Effector memory CD8-positive, alpha-beta T cell (primary cell): ENCODE data around the gene POU2AF3.
"Not testable (repeated sequence)": the region's sequence is repeated elsewhere in the genome, so short reads cannot be mapped to it uniquely, and the experiment has no call there.

Source experiments
- ATAC-seq: fragments of 150-1000 bp; cut with Tn5 transposase; replicated peaks from 2 replicates; pipeline ENCODE4 v1.10.0; 2021; ENCODE audit warnings: mild to moderate bottlenecking, moderate library complexity
- DNase-seq, 3 experiments: peaks; one replicate each; pipeline ENCODE4 v3.0.0; 2021
- H3K27ac Mint-ChIP-seq, 2 donors: one replicate each; pipeline ENCODE4 v1.8.0; 2022; ENCODE audit warnings: mild to moderate bottlenecking in 2 of 2, mixed read lengths in 2 of 2, moderate library complexity in 2 of 2
- H3K27me3 Mint-ChIP-seq, 2 donors: one replicate each; pipeline ENCODE4 v1.8.0; 2022; ENCODE audit warnings: mixed read lengths in 2 of 2
- H3K36me3 Mint-ChIP-seq: one replicate; pipeline ENCODE4 v1.8.0; 2022; ENCODE audit warnings: mild to moderate bottlenecking, moderate library complexity, mixed read lengths; ENCODE audit not compliant: insufficient read depth
- H3K4me1 Mint-ChIP-seq, 2 donors: one replicate each; pipeline ENCODE4 v1.8.0; 2022; ENCODE audit warnings: low read depth in 2 of 2, mixed read lengths in 2 of 2
- H3K4me3 Mint-ChIP-seq, 2 donors: one replicate each; pipeline ENCODE4 v1.8.0; 2022; ENCODE audit warnings: mild to moderate bottlenecking in 2 of 2, mixed read lengths in 2 of 2, moderate library complexity in 2 of 2
- H3K9me3 Mint-ChIP-seq, 2 donors: one replicate each; pipeline ENCODE4 v1.8.0; 2022; ENCODE audit warnings: mixed read lengths in 2 of 2

POU2AF3 gene

GRCh38 chr11:111305162-111305802 lies 6.9 kb downstream of the POU2AF3 start:
- peaks cover 71 to 78% of the 10 kb centered on the region in 2 donors for H3K27me3 Mint-ChIP-seq
- H3K4me1 Mint-ChIP-seq: no peaks in the 10 kb centered on the region
- H3K36me3 Mint-ChIP-seq: peaks cover 4% of the 10 kb centered on the region
- no peak overlapping the region for H3K4me3 Mint-ChIP-seq
- no peak for DNase-seq
- H3K27ac Mint-ChIP-seq: no peak overlapping the region
- no peak for ATAC-seq
- no peaks in the 10 kb centered on the region for H3K9me3 Mint-ChIP-seq

GRCh38 chr11:111305876-111306275 lies 7.5 kb downstream of the POU2AF3 start:
- H3K27ac Mint-ChIP-seq: no peak overlapping the region
- H3K4me1 Mint-ChIP-seq: no peaks in the 10 kb centered on the region
- ATAC-seq (no peak), DNase-seq (no peak)
- no peaks in the 10 kb centered on the region for H3K9me3 Mint-ChIP-seq
- H3K27me3 Mint-ChIP-seq: peaks cover 70 to 78% of the 10 kb centered on the region in 2 donors
- no peak overlapping the region for H3K4me3 Mint-ChIP-seq
- H3K36me3 Mint-ChIP-seq: peaks cover 4% of the 10 kb centered on the region

- Mint-ChIP-seq H3K4me3 (no peak overlapping the region), H3K27me3 (peaks cover 71 to 74% of the 10 kb centered on the region in 2 donors), H3K4me1 (no peaks in the 10 kb centered on the region), H3K36me3 (peaks cover 4% of the 10 kb centered on the region), H3K9me3 (no peaks in the 10 kb centered on the region), H3K27ac (no peak overlapping the region)
- ATAC-seq (no peak), DNase-seq (no peak)
Measured at GRCh38 chr11:111306321-111306720, 8.0 kb downstream of the POU2AF3 start.

GRCh38 chr11:111307472-111308108 lies 9.2 kb downstream of the POU2AF3 start:
- H3K4me1 Mint-ChIP-seq: no peaks in the 10 kb centered on the region
- H3K27ac Mint-ChIP-seq: no peak overlapping the region
- ATAC-seq (no peak), DNase-seq (no peak)
- no peaks in the 10 kb centered on the region for H3K9me3 Mint-ChIP-seq
- peaks cover 4% of the 10 kb centered on the region for H3K36me3 Mint-ChIP-seq
- no peak overlapping the region for H3K4me3 Mint-ChIP-seq
- peaks cover 61 to 74% of the 10 kb centered on the region in 2 donors for H3K27me3 Mint-ChIP-seq

GRCh38 chr11:111308140-111308539 lies 9.8 kb downstream of the POU2AF3 start:
- no peak for DNase-seq
- H3K27me3 Mint-ChIP-seq: peaks cover 58 to 74% of the 10 kb centered on the region in 2 donors
- H3K9me3 Mint-ChIP-seq: no peaks in the 10 kb centered on the region
- ATAC-seq: no peak
- H3K4me1 Mint-ChIP-seq: no peaks in the 10 kb centered on the region
- no peak overlapping the region for H3K27ac Mint-ChIP-seq
- H3K36me3 Mint-ChIP-seq: peaks cover 4% of the 10 kb centered on the region
- no peak overlapping the region for H3K4me3 Mint-ChIP-seq

- DNase-seq (no peak), ATAC-seq (no peak)
- Mint-ChIP-seq H3K4me1 (no peaks in the 10 kb centered on the region), H3K27me3 (peaks cover 64 to 81% of the 10 kb centered on the region in 2 donors), H3K27ac (no peak overlapping the region), H3K4me3 (no peak overlapping the region), H3K36me3 (peaks cover 4% of the 10 kb centered on the region), H3K9me3 (no peaks in the 10 kb centered on the region)
Measured at GRCh38 chr11:111309215-111309915, 11.0 kb downstream of the POU2AF3 start.

GRCh38 chr11:111310088-111310487 lies 11.7 kb downstream of the POU2AF3 start:
- Mint-ChIP-seq H3K27ac (no peak overlapping the region), H3K27me3 (peaks cover 68 to 84% of the 10 kb centered on the region in 2 donors), H3K36me3 (peaks cover 4% of the 10 kb centered on the region), H3K4me1 (no peaks in the 10 kb centered on the region), H3K9me3 (no peaks in the 10 kb centered on the region), H3K4me3 (no peak overlapping the region)
- DNase-seq (no peak), ATAC-seq (no peak)

GRCh38 chr11:111310723-111311122 lies 12.4 kb downstream of the POU2AF3 start:
- ATAC-seq (no peak), DNase-seq (no peak)
- Mint-ChIP-seq H3K9me3 (no peaks in the 10 kb centered on the region), H3K36me3 (peaks cover 4% of the 10 kb centered on the region), H3K27ac (no peak overlapping the region), H3K27me3 (peaks cover 62 to 80% of the 10 kb centered on the region in 2 donors), H3K4me1 (no peaks in the 10 kb centered on the region), H3K4me3 (no peak overlapping the region)

GRCh38 chr11:111312076-111312475 lies 13.7 kb downstream of the POU2AF3 start:
- DNase-seq (no peak), ATAC-seq (no peak)
- Mint-ChIP-seq H3K27ac (no peak overlapping the region), H3K4me3 (no peak overlapping the region), H3K27me3 (peaks cover 55 to 76% of the 10 kb centered on the region in 2 donors), H3K9me3 (no peaks in the 10 kb centered on the region), H3K4me1 (no peaks in the 10 kb centered on the region), H3K36me3 (no peaks in the 10 kb centered on the region)

- no peak for DNase-seq
- Mint-ChIP-seq H3K27me3 (peaks cover 28 to 58% of the 10 kb centered on the region in 2 donors), H3K36me3 (no peaks in the 10 kb centered on the region), H3K27ac (no peak overlapping the region), H3K4me3 (no peak overlapping the region), H3K4me1 (no peaks in the 10 kb centered on the region), H3K9me3 (no peaks in the 10 kb centered on the region)
- ATAC-seq: no peak
Measured at GRCh38 chr11:111319296-111319695, 20.9 kb downstream of the POU2AF3 start.

GRCh38 chr11:111320199-111320598 lies 21.9 kb downstream of the POU2AF3 start:
- H3K4me3 Mint-ChIP-seq, H3K27ac Mint-ChIP-seq, DNase-seq, H3K4me1 Mint-ChIP-seq, H3K36me3 Mint-ChIP-seq, ATAC-seq, H3K9me3 Mint-ChIP-seq: not testable (repeated sequence)
- peaks cover 29 to 55% of the 10 kb centered on the region in 2 donors for H3K27me3 Mint-ChIP-seq

- H3K36me3 Mint-ChIP-seq: no peaks in the 10 kb centered on the region
- no peaks in the 10 kb centered on the region for H3K4me1 Mint-ChIP-seq
- H3K27me3 Mint-ChIP-seq: peaks cover 31 to 59% of the 10 kb centered on the region in 2 donors
- DNase-seq: no peak
- ATAC-seq: no peak
- H3K4me3 Mint-ChIP-seq: no peak overlapping the region
- no peak overlapping the region for H3K27ac Mint-ChIP-seq
- no peaks in the 10 kb centered on the region for H3K9me3 Mint-ChIP-seq
Measured at GRCh38 chr11:111320728-111321568, 22.6 kb downstream of the POU2AF3 start.

GRCh38 chr11:111322534-111322933 lies 24.2 kb downstream of the POU2AF3 start:
- no peak for DNase-seq
- Mint-ChIP-seq H3K4me1 (no peaks in the 10 kb centered on the region), H3K36me3 (no peaks in the 10 kb centered on the region), H3K27me3 (peaks cover 28 to 58% of the 10 kb centered on the region in 2 donors), H3K27ac (no peak overlapping the region), H3K9me3 (no peaks in the 10 kb centered on the region), H3K4me3 (no peak overlapping the region)
- no peak for ATAC-seq
